GM12892 (cell line): Measurements from ENCODE around the gene KLHL41.

Source experiments
- POLR2A ChIP-seq: IDR thresholded peaks from 2 replicates; pipeline ENCODE4 v1.6.1; 2011; ENCODE audit warnings: low read depth, low read length, control low read depth
- POLR2AphosphoS5 ChIP-seq: IDR thresholded peaks from 2 replicates; pipeline ENCODE4 v1.6.1; 2011; ENCODE audit warnings: low read depth, low read length, control low read depth

DNA sequence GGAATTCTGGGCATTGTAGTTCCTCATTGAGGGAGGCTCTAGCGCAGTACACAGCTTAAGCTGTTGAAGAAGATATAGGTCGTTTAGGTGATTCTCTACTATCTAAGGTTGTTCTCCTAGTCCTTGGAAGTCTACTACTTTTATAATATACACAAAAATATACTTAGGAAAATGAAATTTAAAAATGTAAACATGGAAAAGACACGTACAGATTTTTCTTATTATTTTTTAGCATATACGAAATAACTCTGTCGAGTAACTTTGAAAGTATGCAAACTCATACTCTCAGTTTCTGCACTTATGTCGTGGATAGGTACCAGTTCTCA lies 64.4 kb downstream of the KLHL41 start:
- TF ChIP-seq POLR2AphosphoS5, result no peak
- TF ChIP-seq POLR2A, result no peak; the same call in 1 of the 2 replicates
